ENCODE data around the gene APBA1.

DNA sequence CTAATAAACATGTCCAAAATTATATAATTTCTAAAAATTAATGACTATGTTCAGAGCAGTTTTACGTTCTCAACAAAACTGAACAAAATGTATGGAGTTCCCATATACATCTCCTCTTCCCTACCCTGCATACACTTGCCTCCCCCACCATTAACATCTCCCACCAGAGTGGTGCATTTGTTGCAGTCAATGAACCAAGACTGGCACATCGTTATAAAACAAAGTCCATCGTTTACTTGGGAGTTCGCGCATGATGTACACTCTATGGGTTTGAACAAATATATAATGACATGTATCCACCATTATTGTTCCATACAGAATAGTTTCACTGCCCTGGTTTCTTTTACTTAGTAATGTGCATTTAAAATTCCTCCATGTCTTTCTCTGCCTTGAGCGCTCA is 130.1 kb downstream of the APBA1 start:
- no peak for TF ChIP-seq POLR2AphosphoS5 (IDR thresholded peaks at IDR 0.05; ENCODE audit: low read depth, low read length)
- no peak for TF ChIP-seq POLR2A (IDR thresholded peaks at IDR 0.05; ENCODE audit: low read depth, low read length)
- TF ChIP-seq SPI1 (IDR thresholded peaks at IDR 0.05; ENCODE audit: low read depth, low read length), result no peak
